NCI-H2196 treated with DMSO at 0.1 percent for 48 hours (cell line): ENCODE data around the gene SRD5A2.

Source experiments
- DNase-seq: peaks from one replicate; lab custom pipeline; 2025; ENCODE audit not compliant: unreplicated experiment; lab: John Stamatoyannopoulos, UW

The SRD5A2 gene

GRCh38 chr2:31580321-31581117, at the start of gene SRD5A2:
Gene SRD5A2, minus strand, starts transcription at chr2:31580938. Its CDS starts 38 bp downstream, at chr2:31580900.
- no peak for DNase-seq

- no peak for DNase-seq
These were observed 25.8 kb upstream of the SRD5A2 start for GRCh38 chr2:31606509-31606908.

- no peak for DNase-seq
These were observed 18.0 kb upstream of the SRD5A2 start for GRCh38 chr2:31598694-31599093.

- DNase-seq: no peak
These were observed 5.5 kb upstream of the SRD5A2 start for GRCh38 chr2:31586230-31586629.

- no peak for DNase-seq
These were observed 522 bp upstream of the SRD5A2 start for GRCh38 chr2:31581124-31581795.

GRCh38 chr2:31579996-31580320, 780 bp downstream of the SRD5A2 start:
- DNase-seq: no peak

GRCh38 chr2:31578316-31578715, 2.4 kb downstream of the SRD5A2 start:
- DNase-seq: no peak

GRCh38 chr2:31577143-31577542, 3.6 kb downstream of the SRD5A2 start:
- no peak for DNase-seq

GRCh38 chr2:31568585-31569201, 12.0 kb downstream of the SRD5A2 start:
- DNase-seq: no peak

GRCh38 chr2:31567679-31568078, 13.1 kb downstream of the SRD5A2 start:
- DNase-seq: no peak

GRCh38 chr2:31563273-31563839, 17.4 kb downstream of the SRD5A2 start:
- DNase-seq: no peak

- DNase-seq: no peak
These were observed 18.9 kb downstream of the SRD5A2 start for GRCh38 chr2:31561823-31562222.

GRCh38 chr2:31558401-31559295, 22.1 kb downstream of the SRD5A2 start:
- DNase-seq: no peak

- DNase-seq: no peak
These were observed 23.8 kb downstream of the SRD5A2 start for GRCh38 chr2:31556940-31557339.

GRCh38 chr2:31555967-31556706, 24.6 kb downstream of the SRD5A2 start:
- DNase-seq: no peak

GRCh38 chr2:31553362-31553761, 27.4 kb downstream of the SRD5A2 start:
- DNase-seq: no peak

- DNase-seq: no peak
These were observed 33.3 kb downstream of the SRD5A2 start for GRCh38 chr2:31547485-31547884.

- DNase-seq: no peak
These were observed 38.9 kb downstream of the SRD5A2 start for GRCh38 chr2:31541853-31542252.

- no peak for DNase-seq
These were observed 41.2 kb downstream of the SRD5A2 start for GRCh38 chr2:31539505-31539904.

GRCh38 chr2:31535768-31536167, 45.0 kb downstream of the SRD5A2 start:
- no peak for DNase-seq
